DMS114 treated with DMSO at 0.1 percent for 48 hours (cell line): Measurements from ENCODE around the gene ANXA2R.

Experiments
- DNase-seq: peaks from one replicate; lab custom pipeline; 2025; ENCODE audit not compliant: unreplicated experiment; lab: John Stamatoyannopoulos, UW

The ANXA2R gene

DNA sequence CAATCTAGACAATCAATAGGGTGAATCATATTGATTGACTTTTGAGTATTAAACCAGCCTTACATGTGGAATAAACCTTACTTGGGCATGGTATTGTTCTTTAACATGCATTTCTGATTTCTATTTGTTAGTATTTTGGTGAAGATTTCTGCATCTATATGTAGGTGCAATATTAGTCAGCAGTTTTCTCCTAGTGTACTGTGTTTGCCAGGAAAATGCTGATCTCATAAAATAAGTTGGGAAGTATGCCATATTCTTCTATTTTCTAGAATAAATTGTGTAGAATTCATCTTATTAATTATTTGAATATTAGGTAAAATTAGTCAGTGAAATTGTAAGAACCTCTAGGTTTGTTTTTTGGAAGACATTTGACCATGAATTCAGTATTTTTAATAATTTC lies 38.4 kb downstream of the ANXA2R start:
- DNase-seq, result no peak

DNA sequence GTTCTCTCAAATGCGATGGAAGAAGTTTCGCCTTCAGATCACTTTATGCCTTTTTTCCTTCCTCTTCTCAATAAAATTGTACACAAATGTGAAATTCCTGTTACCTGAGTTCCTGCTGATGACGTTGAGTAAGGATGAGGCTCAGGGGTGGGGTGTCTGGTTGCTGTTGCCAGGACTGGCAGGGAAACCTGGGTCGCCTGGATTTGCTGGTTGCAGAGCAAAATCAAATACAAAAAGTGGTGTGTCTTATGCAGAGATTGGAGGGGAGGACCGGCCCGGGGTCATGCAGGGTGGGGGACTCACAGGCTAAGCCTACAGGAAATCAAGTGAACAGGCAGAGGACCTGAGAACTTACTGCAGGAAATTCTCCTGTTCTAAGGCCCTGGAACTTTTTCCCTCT lies 39.2 kb downstream of the ANXA2R start:
- no peak for DNase-seq

DNA sequence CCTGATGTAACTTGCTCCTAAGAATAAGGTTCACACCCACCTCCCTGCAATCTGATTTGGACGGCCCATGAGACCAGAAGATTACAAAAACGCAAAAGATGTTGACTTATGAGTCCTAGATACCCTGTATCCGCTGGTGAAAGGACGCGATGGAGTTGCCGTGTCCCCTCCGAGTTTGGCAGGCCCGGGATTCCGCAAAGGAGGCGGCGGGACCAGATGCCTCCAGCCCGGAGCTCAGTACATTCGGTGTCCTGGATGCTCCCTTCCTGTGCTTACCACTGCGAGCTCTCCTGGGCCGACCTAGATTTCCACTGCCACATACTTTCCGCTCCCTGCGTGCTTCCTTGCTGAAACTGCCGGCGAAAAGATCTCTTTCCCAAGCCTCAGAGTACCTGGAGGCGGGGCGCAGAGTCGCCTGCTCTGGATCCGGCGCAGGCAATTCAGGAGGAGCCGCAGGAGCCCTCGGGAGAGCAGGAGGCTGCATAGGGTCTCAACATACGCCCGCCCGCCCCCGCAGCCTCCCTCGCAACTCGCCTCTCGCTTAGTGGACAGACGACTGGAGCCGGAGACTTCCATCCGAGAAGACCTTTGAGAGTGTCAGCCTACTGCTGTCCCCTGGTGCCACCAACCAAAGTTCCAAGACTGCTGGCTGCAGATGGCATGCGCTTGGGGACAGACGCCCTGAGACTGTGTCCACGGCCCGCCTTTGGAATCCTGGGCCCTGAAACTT lies 39.8 kb downstream of the ANXA2R start:
- DNase-seq, result no peak

DNA sequence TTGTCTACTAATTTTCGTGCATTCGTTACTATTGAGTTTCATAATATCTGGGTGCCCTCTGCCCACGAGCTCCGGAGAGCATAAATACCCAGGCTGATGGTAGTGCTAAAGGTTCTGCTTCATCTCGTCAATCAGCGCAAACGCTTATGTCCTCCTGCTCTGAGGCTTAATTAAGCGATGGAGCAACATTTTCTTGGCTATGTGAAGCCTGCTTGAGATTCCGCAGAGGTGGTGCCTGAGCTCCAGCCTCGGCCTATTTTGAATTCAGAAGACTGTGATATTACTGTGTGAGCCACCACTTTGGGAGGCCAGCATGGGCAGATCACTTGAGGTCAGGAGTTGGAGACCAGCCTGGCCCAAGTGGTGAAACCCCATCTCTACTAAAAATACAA lies 44.8 kb downstream of the ANXA2R start:
- DNase-seq, result no peak

DNA sequence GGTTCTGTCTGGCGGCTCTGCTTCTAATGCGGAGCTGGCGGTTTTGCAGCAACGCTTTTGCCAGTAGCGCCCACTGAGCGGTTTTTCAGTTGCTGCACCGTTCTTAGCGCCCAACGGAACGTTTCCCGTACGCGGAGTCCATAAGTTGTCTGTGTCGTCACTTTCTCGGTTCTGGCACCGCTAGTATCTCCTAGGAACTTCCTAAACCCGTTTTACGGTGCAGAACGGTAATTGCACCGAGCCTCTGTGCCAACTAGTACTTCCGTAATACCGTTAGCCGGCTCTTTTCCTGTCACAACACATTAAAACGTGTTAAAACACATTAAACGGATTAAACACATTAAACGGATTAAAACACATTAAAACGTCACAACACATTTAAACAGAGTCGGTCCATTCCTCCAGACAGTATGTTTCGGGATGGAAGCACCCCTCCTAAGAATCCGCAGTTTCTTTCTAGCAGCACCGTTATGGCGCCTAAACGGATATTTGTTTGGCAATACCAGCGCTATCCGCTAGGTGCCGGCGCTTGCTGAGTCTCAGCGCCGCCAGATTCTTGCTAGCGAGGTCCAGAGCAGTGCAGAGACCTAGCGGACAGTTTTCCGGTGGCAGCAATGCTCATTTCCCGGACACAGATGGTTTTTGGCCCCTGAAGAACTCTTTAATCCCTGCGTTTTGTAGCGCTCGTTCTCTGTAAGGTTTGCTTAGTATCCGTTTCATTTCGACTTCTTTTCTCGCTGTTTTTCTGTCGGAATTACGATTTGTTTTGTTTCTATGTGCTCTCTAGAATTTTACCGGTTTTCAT lies 45.4 kb downstream of the ANXA2R start:
- peak; percentile 83 for DNase-seq

DNA sequence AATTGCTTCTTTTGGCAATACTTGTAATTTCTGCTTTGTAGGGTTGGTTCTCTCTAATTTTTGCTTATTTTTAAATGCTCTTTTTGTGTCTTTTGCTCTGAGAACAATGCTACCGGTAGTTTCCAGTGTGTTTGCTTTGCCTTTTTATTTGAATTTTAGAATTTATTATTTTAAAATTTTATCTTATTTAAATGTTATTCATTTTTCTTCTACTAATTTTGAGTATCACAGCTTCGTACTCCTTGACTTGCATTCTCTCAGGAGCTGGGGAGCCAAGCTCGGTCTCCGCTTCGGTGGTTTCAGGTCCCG lies 45.9 kb downstream of the ANXA2R start:
- DNase-seq, result no peak

DNA sequence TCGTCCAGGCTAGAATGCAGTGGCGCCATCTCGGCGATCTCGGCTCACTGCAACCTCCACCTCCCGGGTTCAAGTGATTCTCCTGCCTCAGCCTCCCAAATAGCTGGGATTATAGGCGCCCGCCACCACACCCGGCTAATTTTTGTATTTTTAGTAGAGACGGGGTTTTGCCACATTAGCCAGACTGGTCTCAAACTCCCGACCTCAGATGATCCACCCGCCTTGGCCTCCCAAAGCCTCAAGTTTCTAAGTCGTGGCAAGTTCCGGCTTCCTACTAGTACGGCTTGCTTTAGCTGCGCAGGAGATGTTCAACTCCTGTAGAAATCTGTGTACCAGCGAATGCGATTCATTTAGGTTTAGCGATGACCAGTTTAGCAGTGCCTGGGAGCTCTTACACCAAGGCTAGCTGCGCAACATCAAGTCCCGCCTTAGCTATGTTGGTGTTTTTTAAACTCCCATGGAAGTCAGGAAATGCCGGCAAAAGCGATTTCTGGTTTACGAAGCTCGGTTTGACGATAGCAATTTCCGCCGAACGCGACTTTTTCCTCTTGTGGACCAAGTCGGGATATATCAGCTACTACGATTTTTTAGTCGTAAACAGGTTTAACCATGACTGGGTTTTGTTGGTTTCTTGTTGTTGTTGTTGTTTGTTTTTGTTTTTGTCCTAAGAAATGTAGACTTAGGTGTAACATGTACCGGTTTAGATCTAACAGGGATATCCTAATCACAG lies 46.4 kb downstream of the ANXA2R start:
- DNase-seq, result peak; percentile 54

DNA sequence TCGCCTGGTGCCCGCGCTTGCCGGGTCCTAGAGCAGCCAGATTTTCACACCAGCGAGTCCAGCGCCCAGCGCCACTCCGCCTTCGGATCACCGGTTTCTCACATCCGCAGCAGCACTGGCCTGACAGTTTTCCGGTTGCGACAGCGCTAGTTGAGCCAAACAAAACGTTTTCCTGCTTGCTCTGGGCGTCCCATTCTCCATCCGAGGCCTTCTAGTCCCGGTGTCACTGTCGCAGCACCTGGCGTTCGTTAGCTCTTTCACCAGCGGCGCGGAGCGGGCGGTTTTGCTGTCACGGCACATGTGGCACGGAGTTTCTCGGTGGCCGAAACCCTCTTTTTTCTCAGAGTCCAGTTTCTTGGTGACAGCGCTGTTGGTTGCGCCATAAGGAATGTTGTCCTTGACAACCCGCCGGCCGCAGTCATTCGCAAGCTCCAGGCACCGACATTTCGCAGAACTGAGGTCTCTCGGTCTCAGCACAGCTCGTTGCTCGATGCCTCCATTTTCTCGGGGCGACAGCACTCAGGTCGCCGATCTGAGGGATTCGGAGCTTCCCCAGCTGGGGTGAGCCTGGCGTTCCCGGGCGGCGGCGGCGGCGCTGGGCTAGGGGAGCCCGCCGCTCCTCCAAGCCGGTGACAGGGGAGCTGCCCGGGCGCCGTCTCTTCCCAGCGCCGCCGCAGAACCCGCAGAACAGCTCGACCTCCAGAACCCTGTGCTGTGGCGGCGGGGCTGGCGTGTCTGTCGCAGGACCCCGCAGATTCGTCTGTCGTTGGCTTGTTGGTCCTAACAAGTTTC lies 47.8 kb downstream of the ANXA2R start:
- DNase-seq, result no peak

DNA sequence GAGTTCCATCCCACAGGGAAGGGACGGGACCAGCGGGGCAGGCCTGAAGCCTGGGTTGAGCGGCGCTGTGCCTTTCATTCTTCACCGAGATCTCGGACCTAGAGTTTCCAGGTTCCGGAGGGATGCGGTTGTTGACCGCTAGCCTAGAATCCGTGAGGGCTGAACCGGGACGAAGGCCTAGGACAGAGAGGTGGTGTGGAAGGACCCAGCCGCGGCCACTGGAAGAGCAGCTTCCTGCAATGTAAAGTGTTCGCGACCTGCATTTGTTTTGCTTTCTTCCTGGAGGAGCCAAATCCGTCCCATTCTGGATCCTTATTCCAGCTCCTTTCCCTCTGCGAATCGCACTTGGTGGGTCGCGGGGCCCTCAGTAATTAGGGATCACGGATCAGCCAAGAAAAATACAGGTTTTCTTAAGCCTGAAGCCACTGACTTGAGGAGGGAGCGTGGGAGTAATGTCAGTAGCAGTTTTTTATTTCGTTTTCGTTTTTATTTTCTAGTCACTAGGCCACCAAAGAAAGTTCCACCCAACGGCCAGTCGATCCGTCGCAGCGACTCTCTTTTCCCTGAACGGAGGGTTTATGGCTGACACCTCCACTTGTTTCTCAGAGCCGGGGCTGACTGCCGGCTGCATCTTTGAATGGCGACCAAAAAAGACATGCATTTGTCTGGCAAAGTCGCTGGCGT lies 48.6 kb downstream of the ANXA2R start:
- no peak for DNase-seq

DNA sequence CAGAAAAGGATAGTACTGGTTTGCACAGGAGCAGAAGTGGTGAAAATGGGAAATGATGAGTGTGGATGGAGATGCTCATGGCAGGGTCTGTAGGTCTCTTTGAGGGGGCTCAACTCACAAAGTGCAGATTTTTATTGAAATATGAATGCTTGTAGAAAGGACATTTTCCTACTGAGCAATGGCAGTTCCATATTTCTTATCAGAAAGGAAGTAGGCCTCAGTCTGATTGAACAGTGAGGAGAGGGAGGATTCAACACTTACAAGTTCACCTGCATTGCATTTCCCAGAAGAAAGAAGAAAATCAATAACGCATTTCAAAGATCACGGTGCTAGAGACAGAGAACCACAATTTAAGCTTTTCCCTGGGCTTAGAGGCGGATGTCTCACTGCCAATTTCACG lies 49.2 kb downstream of the ANXA2R start:
- no peak for DNase-seq
